ENCODE measurements around the gene ST3GAL3.

ST3GAL3 gene

GRCh38 chr1:43669878-43670277, 37.5 kb upstream of the ST3GAL3 start:
- DNase-seq (ENCODE audit: low read depth) = no peak
- no peak for TF ChIP-seq CTCF (conservative IDR thresholded peaks at IDR 0.05; ENCODE audit: low read length)
- no peak overlapping the region for H3K4me3 ChIP-seq (ENCODE audit: low read length)

GRCh38 chr1:43671193-43671592, 36.1 kb upstream of the ST3GAL3 start:
- peak; percentile 21 for DNase-seq (ENCODE audit: low read depth)

GRCh38 chr1:43671626-43672330, 35.6 kb upstream of the ST3GAL3 start:
- no peak for TF ChIP-seq CTCF (conservative IDR thresholded peaks at IDR 0.05; ENCODE audit: low read length)
- peak; percentile 82 for DNase-seq (ENCODE audit: low read depth)
- H3K4me3 ChIP-seq (ENCODE audit: low read length) = no peak overlapping the region

More at GRCh38 chr1:43671193-43671592, 36.1 kb upstream of the ST3GAL3 start:
- no peak overlapping the region for H3K4me3 ChIP-seq (ENCODE audit: low read length)
- no peak for TF ChIP-seq CTCF (conservative IDR thresholded peaks at IDR 0.05; ENCODE audit: low read length)

GRCh38 chr1:43673261-43673660, 34.1 kb upstream of the ST3GAL3 start:
- DNase-seq (ENCODE audit: low read depth) = no peak
- no peak overlapping the region for H3K4me3 ChIP-seq (ENCODE audit: low read length)
- no peak for TF ChIP-seq CTCF (conservative IDR thresholded peaks at IDR 0.05; ENCODE audit: low read length)

- H3K4me3 ChIP-seq (ENCODE audit: low read length) = no peak overlapping the region
- no peak for DNase-seq (ENCODE audit: low read depth)
- TF ChIP-seq CTCF (conservative IDR thresholded peaks at IDR 0.05; ENCODE audit: low read length) = no peak
Measured at GRCh38 chr1:43678940-43679339, 28.4 kb upstream of the ST3GAL3 start.

- no peak overlapping the region for H3K4me3 ChIP-seq (ENCODE audit: low read length)
- DNase-seq (ENCODE audit: low read depth) = no peak
- no peak for TF ChIP-seq CTCF (conservative IDR thresholded peaks at IDR 0.05; ENCODE audit: low read length)
Measured at GRCh38 chr1:43683560-43683959, 23.8 kb upstream of the ST3GAL3 start.

GRCh38 chr1:43686801-43687200, 20.5 kb upstream of the ST3GAL3 start:
- TF ChIP-seq CTCF (conservative IDR thresholded peaks at IDR 0.05; ENCODE audit: low read length) = no peak
- H3K4me3 ChIP-seq (ENCODE audit: low read length) = no peak overlapping the region
- no peak for DNase-seq (ENCODE audit: low read depth)

Measured in AG10803 (cell line).